Adrenal gland (tissue), 5 donors: ENCODE measurements around the gene LMF1.

Source experiments
- CTCF ChIP-seq, 6 experiments: fragments of 450-650 bp in 4 of 6; fragments of 200-600 bp in 2 of 6; sonication (generic) in 1 of 6; IDR thresholded peaks; 1 replicate in 5 of 6; 2 replicates in 1 of 6; pipeline versions ENCODE4 v1.5.1 to v1.8.0; 2016 to 2021; ENCODE audit warnings: antibody characterized with exemption in 6 of 6, mild to moderate bottlenecking in 2 of 6, moderate library complexity in 1 of 6
- POLR2A ChIP-seq, 2 donors: fragments of 450-650 bp; IDR thresholded peaks; one replicate each; pipeline ENCODE4 v1.6.1; 2017; ENCODE audit warnings: antibody characterized with exemption in 2 of 2, mild to moderate bottlenecking in 2 of 2, moderate library complexity in 1 of 2
- donor health status: DM: no; HTN: no; CAD: no.

GRCh38 chr16:876041-876335 is 94.8 kb downstream of the LMF1 start:
- no peak for TF ChIP-seq CTCF (IDR thresholded peaks at IDR 0.05)
- TF ChIP-seq POLR2A (IDR thresholded peaks at IDR 0.05): no peak
